Upper lobe of right lung (tissue), 1 donor: ENCODE measurements around the gene SLC6A16. TPM values are rescaled to one million over a fixed set of nuclear protein-coding genes. Genes with fewer than 3 reads are reported as not detected.
"Not testable (repeated sequence)": the region's sequence is repeated elsewhere in the genome, so short reads cannot be mapped to it uniquely, and the experiment has no call there.

ENCODE experiments used
- ATAC-seq: fragments of 200-7000 bp; cut with Tn5 transposase; one replicate; pipeline ENCODE4 v1.9.1; 2020; ENCODE audit warnings: mild to moderate bottlenecking, moderate library complexity
- DNase-seq: peaks from one replicate; pipeline ENCODE4 v3.0.0-alpha.2; 2020
- H3K27ac ChIP-seq: fragments of 200-600 bp; one replicate; pipeline ENCODE4 v1.8.0; 2022
- H3K27me3 ChIP-seq: fragments of 200-600 bp; one replicate; pipeline ENCODE4 v1.8.0; 2022; ENCODE audit warnings: mild to moderate bottlenecking
- H3K36me3 ChIP-seq: fragments of 200-600 bp; one replicate; pipeline ENCODE4 v1.8.0; 2022
- H3K4me1 ChIP-seq: fragments of 200-600 bp; one replicate; pipeline ENCODE4 v1.8.0; 2022
- H3K4me3 ChIP-seq: fragments of 200-600 bp; one replicate; pipeline ENCODE4 v1.8.0; 2022; ENCODE audit warnings: mild to moderate bottlenecking
- H3K9me3 ChIP-seq: fragments of 200-600 bp; one replicate; pipeline ENCODE4 v1.8.0; 2022
- intact Hi-C: fragments of 100-400 bp; cut with DNase I; formaldehyde crosslinking; loops from one replicate; pipeline ENCODE4 v1.11.0; 2022
- total RNA-seq: library from RNA; stranded (reverse); fragmentation: NEBNext Ultra II Directional; extraction: Animal tissue kit (Norgen Biotek cat#: 25700); gene quantifications from one replicate; pipeline ENCODE4 v1.2.1, GENCODE V29; 2021
- TF ChIP-seq, protein P1 (sequence below): fragments of 200-600 bp; IDR thresholded peaks from one replicate; pipeline ENCODE4 v1.8.0; 2022; ENCODE audit warnings: antibody characterized with exemption
- donor health status: DM: no; HTN: yes; CAD: no; lungs with severe emphysema.

The SLC6A16 gene
- total RNA-seq, 1 donor from 2014 or later, result 4.5 TPM

DNA sequence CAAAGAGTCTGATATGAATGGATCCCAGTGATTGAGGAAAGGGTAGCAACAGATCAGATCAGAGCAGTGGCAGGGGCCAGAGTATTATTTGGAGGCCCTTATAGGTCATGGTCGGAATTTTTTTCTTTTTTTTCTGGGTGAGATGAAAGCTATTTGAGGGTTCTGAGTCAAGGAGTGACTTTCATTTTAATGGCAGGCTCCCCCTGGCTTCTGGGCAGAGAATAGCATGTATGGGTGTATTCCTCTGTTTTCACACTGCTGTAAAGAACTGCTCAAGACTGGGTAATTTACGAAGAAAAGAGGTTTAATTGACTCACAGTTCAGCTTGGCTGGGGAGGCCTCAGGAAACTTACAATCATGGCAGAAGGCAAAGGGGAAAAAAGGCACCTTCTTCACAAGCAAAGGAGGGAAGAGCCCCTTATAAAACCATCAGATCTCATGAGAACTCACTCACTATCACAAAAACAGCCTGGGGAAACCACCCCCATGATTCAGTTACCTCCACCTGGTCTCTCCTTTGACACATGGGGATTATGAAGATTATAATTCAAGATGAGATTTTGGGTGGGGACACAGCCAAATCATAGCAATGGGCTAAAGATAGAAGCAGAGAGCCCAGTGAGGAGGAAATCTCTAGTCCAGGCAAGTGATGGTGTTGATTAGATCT is 3.0 kb upstream of the SLC6A16 start:
- H3K36me3 ChIP-seq, result no peaks in the 10 kb centered on the region
- peak; percentile 69 for ATAC-seq
- H3K4me1 ChIP-seq, result no peaks in the 10 kb centered on the region
- H3K27me3 ChIP-seq, result no peaks in the 10 kb centered on the region
- H3K9me3 ChIP-seq, result no peaks in the 10 kb centered on the region
- DNase-seq, result peak; percentile 13
- intact Hi-C loops, result no loop called here
- no peak overlapping the region for H3K4me3 ChIP-seq
- TF ChIP-seq, protein P1, sequence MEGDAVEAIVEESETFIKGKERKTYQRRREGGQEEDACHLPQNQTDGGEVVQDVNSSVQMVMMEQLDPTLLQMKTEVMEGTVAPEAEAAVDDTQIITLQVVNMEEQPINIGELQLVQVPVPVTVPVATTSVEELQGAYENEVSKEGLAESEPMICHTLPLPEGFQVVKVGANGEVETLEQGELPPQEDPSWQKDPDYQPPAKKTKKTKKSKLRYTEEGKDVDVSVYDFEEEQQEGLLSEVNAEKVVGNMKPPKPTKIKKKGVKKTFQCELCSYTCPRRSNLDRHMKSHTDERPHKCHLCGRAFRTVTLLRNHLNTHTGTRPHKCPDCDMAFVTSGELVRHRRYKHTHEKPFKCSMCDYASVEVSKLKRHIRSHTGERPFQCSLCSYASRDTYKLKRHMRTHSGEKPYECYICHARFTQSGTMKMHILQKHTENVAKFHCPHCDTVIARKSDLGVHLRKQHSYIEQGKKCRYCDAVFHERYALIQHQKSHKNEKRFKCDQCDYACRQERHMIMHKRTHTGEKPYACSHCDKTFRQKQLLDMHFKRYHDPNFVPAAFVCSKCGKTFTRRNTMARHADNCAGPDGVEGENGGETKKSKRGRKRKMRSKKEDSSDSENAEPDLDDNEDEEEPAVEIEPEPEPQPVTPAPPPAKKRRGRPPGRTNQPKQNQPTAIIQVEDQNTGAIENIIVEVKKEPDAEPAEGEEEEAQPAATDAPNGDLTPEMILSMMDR, result peak; percentile 59
- H3K27ac ChIP-seq, result no peak overlapping the region

DNA sequence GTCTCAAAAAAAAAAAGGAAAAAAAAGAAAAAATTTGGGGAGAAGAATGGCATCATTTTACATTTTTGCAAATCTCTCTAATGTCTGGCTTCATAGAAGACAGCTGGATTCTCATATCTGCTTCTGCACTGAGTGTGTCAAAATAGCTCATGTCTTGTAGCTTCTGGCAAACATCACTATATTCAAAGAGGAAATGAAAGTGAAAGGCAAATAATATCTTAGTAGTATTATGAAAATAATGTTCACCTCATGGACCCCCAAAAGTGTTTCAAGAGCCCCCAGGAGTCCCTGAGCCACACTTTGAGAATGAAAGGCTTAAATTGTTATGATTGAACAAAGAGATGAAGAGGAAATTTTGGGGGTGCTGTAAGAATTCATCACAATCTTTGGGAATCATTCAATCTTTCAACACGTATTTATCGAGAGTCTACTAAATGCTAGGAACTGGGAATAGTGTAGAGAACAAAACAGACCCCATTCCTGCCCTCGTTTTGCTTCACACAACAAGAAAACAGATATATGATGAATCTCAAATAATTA is 1.2 kb upstream of the SLC6A16 start:
- no peak for DNase-seq
- H3K4me1 ChIP-seq, result no peaks in the 10 kb centered on the region
- no peak overlapping the region for H3K27ac ChIP-seq
- H3K9me3 ChIP-seq, result peaks cover 4% of the 10 kb centered on the region
- ATAC-seq, result no peak
- no peaks in the 10 kb centered on the region for H3K36me3 ChIP-seq
- TF ChIP-seq, protein P1, result no peak
- no peaks in the 10 kb centered on the region for H3K27me3 ChIP-seq
- no peak overlapping the region for H3K4me3 ChIP-seq
- intact Hi-C loops, result no loop called here

DNA sequence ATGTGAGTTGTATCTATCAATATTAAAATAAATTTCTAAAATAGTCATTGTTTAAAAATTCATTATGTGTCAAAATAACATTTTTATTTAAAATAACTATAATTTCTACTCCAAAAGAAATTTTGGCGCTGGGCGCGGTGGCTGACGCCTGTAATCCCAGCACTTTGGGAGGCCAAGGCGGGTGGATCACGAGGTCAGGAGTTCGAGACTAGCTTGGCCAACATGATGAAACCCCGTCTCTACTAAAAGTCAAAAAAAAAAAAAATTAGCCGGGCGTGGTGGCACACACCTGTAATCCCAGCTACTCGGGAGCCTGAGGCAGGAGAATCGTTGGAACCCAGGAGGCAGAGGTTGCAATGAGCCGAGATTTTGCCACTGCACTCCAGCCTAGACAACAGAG is 765 bp upstream of the SLC6A16 start:
- H3K4me1 ChIP-seq, ATAC-seq, H3K27me3 ChIP-seq, intact Hi-C loops, H3K9me3 ChIP-seq, H3K4me3 ChIP-seq, H3K27ac ChIP-seq, H3K36me3 ChIP-seq, DNase-seq: not testable (repeated sequence)

DNA sequence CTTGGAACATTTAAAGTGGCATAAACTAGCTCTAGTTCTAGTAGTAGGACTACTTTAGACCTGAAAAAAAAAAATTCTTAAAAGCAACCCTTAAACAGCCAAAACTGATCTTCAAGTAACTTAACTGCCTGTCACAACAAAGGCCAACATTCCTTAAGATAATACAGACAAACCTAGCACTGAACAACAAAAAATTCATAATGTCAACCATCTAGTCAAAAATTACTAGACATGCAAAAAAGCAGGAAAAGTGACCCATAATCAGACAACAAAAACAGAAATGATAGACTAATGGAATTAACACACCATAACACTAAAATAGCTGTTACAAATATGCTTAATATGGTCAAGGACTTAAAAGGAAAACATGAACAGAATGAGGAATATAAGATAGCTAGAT is 6.7 kb downstream of the SLC6A16 start:
- intact Hi-C loops, result no loop called here
- DNase-seq, result no peak
- H3K9me3 ChIP-seq, result peaks cover 10% of the 10 kb centered on the region
- no peaks in the 10 kb centered on the region for H3K27me3 ChIP-seq
- no peak for ATAC-seq
- TF ChIP-seq, protein P1, result no peak
- no peak overlapping the region for H3K4me3 ChIP-seq
- no peak overlapping the region for H3K27ac ChIP-seq
- H3K4me1 ChIP-seq, result no peaks in the 10 kb centered on the region
- no peaks in the 10 kb centered on the region for H3K36me3 ChIP-seq

DNA sequence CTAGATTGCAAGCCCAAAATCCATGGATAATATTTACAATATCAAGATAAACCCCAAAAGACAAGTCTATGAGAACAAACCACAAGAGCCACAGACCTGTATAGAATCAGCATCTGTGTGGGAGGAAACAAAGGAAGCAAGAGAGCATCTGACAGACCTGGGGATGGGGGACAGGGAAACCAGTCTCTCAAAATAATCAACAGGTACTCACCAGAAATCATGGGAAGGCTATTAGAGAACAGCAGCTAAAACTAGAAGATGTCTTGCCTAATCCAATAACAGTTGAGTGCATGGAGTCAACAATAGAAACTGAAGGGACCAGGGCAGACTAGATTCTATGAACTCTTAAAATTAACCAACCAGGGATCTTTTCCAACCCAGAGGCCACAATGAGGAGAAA is 8.7 kb downstream of the SLC6A16 start:
- no peak for DNase-seq
- Histone ChIP-seq H3K4me3 (no peak overlapping the region), H3K9me3 (peaks cover 6% of the 10 kb centered on the region), H3K27me3 (no peaks in the 10 kb centered on the region), H3K27ac (no peak overlapping the region), H3K4me1 (no peaks in the 10 kb centered on the region), H3K36me3 (no peaks in the 10 kb centered on the region)
- TF ChIP-seq, protein P1, result no peak
- intact Hi-C loops, result no loop called here
- no peak for ATAC-seq

DNA sequence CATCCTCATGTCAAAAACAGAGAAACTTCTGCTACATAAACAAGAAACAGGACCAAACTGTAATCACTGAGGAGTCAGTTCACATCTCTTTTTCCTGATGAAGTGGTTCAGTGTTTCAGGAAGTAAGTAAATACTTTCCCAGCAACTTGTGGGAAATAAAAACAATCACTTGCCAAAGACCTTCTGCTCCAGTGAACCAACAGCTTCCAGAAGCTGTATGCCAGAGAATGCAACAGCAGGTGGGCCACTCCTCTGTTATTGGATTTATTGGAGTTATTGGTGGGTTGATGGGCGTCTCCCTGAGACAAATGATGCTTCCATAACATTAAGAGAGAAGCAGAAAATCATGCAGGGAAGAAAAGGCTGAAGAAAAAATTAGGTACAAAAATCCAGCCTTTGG is 9.9 kb downstream of the SLC6A16 start:
- Histone ChIP-seq H3K27ac (no peak overlapping the region), H3K9me3 (peaks cover 6% of the 10 kb centered on the region), H3K36me3 (peaks cover 8% of the 10 kb centered on the region), H3K27me3 (no peaks in the 10 kb centered on the region), H3K4me1 (no peaks in the 10 kb centered on the region), H3K4me3 (no peak overlapping the region)
- intact Hi-C loops, result no loop called here
- TF ChIP-seq, protein P1, result no peak
- no peak for DNase-seq
- ATAC-seq, result no peak
